Peyer's patch (tissue), 4 donors: ENCODE measurements around the gene VAV2. TPM values are rescaled to one million over a fixed set of nuclear protein-coding genes. Genes with fewer than 3 reads are reported as not detected.

Source experiments
- DNase-seq, 3 donors: peaks; one replicate each; pipeline ENCODE4 v3.0.0-alpha.2; 2017 to 2019
- H3K27ac ChIP-seq, 4 donors: fragments of 200-600 bp; sonication (generic); one replicate each; pipeline ENCODE4 v1.5.1; 2016 to 2019
- H3K27me3 ChIP-seq, 2 donors: fragments of 200-600 bp; sonication (generic); one replicate each; pipeline ENCODE4 v1.5.1; 2019
- H3K36me3 ChIP-seq, 3 donors: fragments of 200-600 bp; sonication (generic); one replicate each; pipeline ENCODE4 v1.5.1; 2016 to 2019
- H3K4me1 ChIP-seq, 4 donors: fragments of 200-600 bp; sonication (generic); one replicate each; pipeline ENCODE4 v1.5.1; 2016 to 2019
- H3K4me3 ChIP-seq, 4 donors: fragments of 200-600 bp; sonication (generic); 1 replicate in 3 of 4; 2 replicates in 1 of 4; pipeline ENCODE4 v1.5.1; 2016 to 2019; ENCODE audit warnings: mild to moderate bottlenecking in 1 of 4
- H3K9me3 ChIP-seq, 4 donors: fragments of 200-600 bp; sonication (generic); one replicate each; pipeline ENCODE4 v1.5.1; 2016 to 2019; ENCODE audit warnings: mild to moderate bottlenecking in 1 of 4
- POLR2A ChIP-seq, 2 donors: fragments of 450-650 bp; IDR thresholded peaks; one replicate each; pipeline ENCODE4 v1.5.1; 2017; ENCODE audit warnings: antibody characterized with exemption in 2 of 2, mild to moderate bottlenecking in 2 of 2, moderate library complexity in 2 of 2
- total RNA-seq, 4 donors: library from RNA; depleted of rRNA; stranded (reverse); fragments of >200 nt; gene quantifications; one replicate each; pipeline ENCODE4 v1.1.0, GENCODE V29; 2016
- TF ChIP-seq, protein P1 (sequence below), 6 experiments: fragments of 450-650 bp in 4 of 6; fragments of 200-600 bp in 2 of 6; sonication (generic) in 1 of 6; IDR thresholded peaks; one replicate each; pipeline ENCODE4 v1.5.1; 2017 to 2019; ENCODE audit warnings: antibody characterized with exemption in 6 of 6, mild to moderate bottlenecking in 3 of 6, moderate library complexity in 1 of 6

Gene VAV2
- total RNA-seq, 4 donors from 2014 or later: 47.9 to 61.8 (median 58.9) TPM

DNA sequence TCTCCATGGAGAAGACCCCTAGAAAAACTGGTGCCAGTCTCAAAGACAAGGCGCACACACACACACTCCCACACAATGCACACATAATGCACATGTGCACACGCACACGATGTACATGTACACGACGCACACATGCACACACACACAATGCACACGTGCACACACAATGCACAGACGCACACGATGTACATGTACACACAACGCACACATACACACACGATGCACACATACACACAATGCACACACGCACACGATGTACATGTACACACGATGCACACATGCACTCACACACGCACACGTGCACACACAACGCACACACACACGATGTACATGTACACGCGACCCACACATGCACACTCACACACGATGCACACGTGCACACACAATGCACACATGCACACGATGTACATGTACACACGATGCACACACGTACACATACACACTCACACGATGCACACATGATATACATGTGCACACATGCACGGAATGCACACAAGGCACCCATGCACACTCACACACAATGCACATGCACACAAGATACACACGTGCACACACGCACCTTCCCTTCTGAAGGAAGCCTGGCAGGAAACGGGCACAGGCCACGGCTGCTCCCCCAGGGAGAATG, 76.5 kb downstream of the VAV2 start:
- peak overlapping the region in 2 of 4 donors; percentile 38 to 57 for H3K27ac ChIP-seq
- TF ChIP-seq POLR2A (IDR thresholded peaks at IDR 0.05): no peak
- TF ChIP-seq, protein P1, sequence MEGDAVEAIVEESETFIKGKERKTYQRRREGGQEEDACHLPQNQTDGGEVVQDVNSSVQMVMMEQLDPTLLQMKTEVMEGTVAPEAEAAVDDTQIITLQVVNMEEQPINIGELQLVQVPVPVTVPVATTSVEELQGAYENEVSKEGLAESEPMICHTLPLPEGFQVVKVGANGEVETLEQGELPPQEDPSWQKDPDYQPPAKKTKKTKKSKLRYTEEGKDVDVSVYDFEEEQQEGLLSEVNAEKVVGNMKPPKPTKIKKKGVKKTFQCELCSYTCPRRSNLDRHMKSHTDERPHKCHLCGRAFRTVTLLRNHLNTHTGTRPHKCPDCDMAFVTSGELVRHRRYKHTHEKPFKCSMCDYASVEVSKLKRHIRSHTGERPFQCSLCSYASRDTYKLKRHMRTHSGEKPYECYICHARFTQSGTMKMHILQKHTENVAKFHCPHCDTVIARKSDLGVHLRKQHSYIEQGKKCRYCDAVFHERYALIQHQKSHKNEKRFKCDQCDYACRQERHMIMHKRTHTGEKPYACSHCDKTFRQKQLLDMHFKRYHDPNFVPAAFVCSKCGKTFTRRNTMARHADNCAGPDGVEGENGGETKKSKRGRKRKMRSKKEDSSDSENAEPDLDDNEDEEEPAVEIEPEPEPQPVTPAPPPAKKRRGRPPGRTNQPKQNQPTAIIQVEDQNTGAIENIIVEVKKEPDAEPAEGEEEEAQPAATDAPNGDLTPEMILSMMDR (IDR thresholded peaks at IDR 0.05): no peak
- H3K4me1 ChIP-seq: no peaks in the 10 kb centered on the region
- H3K9me3 ChIP-seq: no peaks in the 10 kb centered on the region
- H3K36me3 ChIP-seq: no peaks in the 10 kb centered on the region
- H3K27me3 ChIP-seq: no peaks in the 10 kb centered on the region
- H3K4me3 ChIP-seq: no peak overlapping the region
- DNase-seq: no peak

DNA sequence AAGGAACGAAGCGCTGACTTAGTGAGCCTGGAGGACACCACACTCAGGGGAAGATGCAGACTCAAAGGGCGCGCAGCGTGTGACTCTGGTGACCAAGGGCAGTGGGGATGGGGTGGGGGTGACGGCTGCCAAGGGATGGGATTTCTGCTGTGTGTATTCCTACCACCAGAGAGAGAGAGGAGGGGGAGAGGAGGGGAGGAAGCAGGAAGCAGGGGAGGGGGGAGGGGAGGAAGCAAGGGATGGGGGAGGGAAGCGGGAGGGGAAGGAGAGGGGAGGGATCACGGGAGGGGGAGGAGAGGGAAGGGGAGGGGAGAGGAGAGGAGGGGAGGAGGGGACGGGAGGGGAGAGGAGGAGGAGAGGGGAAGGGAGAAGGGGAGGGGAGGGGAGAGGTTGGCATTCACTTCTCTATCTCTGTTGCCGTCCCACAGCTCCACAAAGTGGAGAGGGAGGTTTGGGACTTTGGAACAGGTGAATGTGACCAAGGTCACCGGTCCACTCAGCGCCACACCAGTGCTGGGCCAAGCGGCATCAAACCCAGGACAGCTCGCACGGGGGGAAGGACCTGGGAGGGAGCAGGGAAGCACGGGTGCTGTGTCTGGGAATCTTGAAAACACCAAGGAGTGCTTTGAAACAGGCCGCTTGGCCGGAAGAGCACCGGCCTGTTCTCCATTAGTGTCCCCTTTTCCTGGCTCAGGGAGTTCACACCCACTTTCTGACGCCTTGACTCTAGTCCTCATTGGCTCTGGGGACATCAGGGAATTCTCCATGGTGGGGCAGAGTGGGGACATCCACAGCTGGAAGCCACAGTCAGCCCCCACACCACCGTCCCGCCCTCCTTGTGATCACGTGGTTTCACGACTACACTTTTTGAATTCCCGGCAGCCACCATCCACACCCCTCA, 77.4 kb downstream of the VAV2 start:
- TF ChIP-seq, protein P1 (IDR thresholded peaks at IDR 0.05): no peak
- no peak for TF ChIP-seq POLR2A (IDR thresholded peaks at IDR 0.05)
- no peak overlapping the region for H3K4me3 ChIP-seq
- H3K9me3 ChIP-seq: no peaks in the 10 kb centered on the region
- H3K36me3 ChIP-seq: no peaks in the 10 kb centered on the region
- peak overlapping the region in 2 of 4 donors; percentile 38 to 57 for H3K27ac ChIP-seq
- no peaks in the 10 kb centered on the region for H3K4me1 ChIP-seq
- H3K27me3 ChIP-seq: no peaks in the 10 kb centered on the region
- DNase-seq: peak in 2 of 3 donors; percentile 64 to 76

DNA sequence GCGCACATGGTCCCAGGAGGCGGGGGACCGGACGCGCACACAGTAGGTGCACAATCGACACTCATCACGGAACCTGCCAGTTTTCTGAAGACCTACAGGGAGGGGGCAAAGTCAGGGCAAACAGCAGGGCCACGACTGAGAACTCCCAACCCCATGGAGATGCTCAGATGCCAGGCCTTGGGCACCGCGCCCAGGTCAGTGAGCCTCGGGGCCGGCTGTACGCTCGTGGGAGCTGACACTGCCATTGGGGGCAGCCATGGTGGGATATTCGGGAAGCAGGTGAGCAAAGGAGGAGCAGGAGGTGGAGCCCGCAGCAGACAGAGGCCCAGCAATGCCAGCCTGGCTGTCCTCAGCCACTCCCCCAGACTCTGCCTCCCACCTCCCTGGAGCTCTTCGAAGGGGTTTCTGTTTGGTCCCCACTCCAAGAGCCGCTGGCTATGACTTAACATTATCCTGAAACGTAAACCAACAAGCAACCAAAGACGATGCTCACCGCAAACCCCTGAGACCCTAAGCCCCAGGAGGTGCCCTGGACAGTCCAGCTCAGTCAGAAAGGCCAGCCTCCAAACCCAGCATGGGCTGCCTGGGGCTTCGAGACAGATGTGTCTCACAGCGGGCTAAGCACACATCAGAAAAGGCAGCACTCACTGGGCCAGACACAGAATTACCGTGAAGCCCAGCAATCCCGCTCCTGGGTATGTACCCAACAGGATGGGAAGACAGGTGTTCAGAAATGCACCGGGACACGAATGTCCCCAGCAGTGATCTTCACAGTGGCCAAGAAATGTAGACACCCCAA, 78.4 kb downstream of the VAV2 start:
- no peaks in the 10 kb centered on the region for H3K9me3 ChIP-seq
- H3K27ac ChIP-seq: no peak overlapping the region
- no peaks in the 10 kb centered on the region for H3K27me3 ChIP-seq
- no peaks in the 10 kb centered on the region for H3K36me3 ChIP-seq
- DNase-seq: no peak
- H3K4me1 ChIP-seq: no peaks in the 10 kb centered on the region
- no peak for TF ChIP-seq POLR2A (IDR thresholded peaks at IDR 0.05)
- TF ChIP-seq, protein P1 (IDR thresholded peaks at IDR 0.05): no peak
- no peak overlapping the region for H3K4me3 ChIP-seq

DNA sequence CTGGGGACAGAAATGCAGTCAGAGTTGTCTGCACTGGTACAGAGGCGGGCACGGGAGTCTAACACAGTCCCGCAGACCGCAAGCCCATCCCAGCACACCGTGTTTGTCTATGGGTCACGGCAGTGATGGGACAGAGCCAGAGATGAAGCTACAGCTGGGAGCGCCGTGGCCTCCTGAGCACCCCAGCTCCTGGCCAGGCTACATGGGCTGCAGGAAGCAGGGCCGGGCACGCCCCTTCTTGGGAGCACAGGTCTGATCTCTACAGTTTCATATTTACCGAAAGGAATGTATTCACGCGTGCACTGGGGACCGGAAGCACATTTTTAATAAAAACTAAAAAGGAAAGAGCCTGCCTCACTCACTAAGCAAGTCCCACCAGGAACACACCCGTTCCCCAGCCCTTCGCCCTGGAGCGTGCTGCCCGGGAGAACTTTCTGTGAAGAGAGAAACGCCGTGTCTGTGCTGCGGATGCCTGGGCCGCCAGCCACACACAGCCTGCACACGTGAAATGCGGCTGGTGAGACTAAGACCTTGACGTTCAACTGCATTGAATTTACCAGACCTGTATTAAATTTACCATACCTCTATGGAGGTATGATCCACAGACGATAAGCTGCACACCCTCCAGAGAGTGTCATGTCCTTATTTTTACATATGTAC, 81.1 kb downstream of the VAV2 start:
- Histone ChIP-seq H3K36me3 (no peaks in the 10 kb centered on the region), H3K4me3 (no peak overlapping the region), H3K9me3 (no peaks in the 10 kb centered on the region), H3K27me3 (no peaks in the 10 kb centered on the region), H3K4me1 (no peaks in the 10 kb centered on the region), H3K27ac (no peak overlapping the region)
- no peak for TF ChIP-seq POLR2A (IDR thresholded peaks at IDR 0.05)
- TF ChIP-seq, protein P1 (IDR thresholded peaks at IDR 0.05): no peak
- DNase-seq: no peak
